Occipital lobe (tissue), 2 donors: ENCODE data around the gene ITIH4. TPM values are rescaled to one million over a fixed set of nuclear protein-coding genes. Genes with fewer than 3 reads are reported as not detected.

ENCODE experiments used
- DNase-seq: peaks from one replicate; lab custom pipeline; 2025; lab: John Stamatoyannopoulos, UW
- total RNA-seq: library from RNA; depleted of rRNA; stranded (reverse); fragments of >200 nt; gene quantifications from one replicate; pipeline ENCODE4 v1.2.3, GENCODE V29; 2014

The ITIH4 gene
- total RNA-seq, 1 donor from 2014 or later, result 2.8 TPM

DNA sequence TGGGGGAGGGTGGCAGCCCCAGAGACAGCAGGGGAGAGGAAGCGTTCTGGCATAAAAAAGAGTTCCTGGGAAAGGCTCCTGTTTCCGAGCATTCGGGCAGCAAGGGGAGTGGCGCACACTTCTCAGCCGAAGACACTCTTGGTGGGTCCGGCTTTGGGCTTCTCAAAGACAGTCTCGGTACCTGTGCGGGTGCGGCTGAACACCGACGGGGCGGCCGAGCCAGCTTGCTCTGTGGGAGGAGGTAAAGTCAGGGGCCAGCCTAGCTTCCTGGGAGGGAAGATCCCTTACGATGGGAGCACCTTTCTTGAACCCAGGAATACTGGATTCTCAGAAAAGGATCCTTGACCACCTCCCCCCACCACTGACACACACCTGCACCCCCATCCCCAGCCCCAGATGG lies 2.7 kb upstream of the ITIH4 start:
- DNase-seq, result no peak

DNA sequence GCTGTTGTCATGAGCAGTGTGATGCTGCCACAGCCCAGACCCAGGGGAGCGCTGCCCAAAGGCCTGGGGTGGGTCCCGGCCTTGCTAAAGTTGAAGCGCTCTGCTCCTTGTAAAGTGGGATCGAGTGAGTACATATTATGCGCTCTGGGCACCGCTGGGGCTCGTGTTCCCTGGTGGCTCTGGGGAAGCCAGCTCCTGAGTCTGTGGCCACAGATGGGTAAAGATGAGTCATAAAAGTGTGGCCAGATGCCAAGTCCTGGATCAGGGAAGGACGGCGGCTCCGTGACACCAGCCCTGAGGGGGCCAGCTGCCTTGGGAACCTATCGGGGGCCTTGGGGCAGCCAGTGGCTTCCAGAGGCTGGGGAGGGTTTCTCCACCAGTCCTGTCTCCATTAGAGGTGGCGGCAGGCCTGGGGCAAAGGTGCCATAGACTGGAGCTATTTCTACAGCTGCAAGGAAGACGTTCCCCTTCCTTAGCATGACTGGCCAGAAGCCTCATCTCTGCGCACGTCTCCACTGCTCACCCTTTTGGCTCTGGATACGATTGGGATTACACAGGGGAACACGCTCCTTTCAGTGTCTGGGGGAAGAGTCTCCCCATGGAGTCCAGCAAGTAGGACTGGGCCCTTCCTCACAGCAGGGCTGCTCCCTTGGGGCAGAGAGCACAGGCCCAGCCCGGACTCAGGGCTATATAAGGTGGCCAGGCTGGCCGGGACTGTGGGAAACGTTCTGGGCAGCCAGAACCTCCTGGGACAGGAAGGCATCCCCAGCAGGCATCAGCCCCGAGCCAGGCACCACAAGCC lies 1.2 kb upstream of the ITIH4 start:
- DNase-seq, result peak; percentile 28

DNA sequence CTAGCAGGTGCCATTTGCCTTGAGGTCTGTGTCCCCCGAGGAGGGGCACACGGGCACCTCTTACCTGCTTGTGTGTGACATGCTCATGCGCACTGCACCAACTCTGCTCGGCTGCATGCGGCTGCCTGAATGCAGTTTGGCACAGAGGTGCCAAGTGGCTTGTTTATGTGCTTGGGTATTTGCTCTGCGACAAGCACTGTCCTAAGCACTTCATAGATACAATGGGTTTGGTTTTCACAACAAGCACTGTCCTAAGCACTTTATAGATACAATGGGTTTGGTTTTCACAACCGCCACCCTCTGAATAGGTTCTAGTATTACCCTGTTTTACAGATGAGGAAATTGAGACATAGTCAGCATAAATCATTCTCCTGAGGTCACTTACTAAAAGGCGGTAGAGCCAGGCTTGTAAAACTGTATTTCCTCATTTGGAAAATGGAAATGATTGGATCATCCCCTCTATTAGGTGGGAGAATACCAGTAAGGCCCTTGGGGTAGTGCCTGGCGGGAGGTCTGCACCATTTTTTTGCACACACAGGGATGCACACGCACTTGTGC lies 487 bp downstream of the ITIH4 start:
- DNase-seq, result no peak

DNA sequence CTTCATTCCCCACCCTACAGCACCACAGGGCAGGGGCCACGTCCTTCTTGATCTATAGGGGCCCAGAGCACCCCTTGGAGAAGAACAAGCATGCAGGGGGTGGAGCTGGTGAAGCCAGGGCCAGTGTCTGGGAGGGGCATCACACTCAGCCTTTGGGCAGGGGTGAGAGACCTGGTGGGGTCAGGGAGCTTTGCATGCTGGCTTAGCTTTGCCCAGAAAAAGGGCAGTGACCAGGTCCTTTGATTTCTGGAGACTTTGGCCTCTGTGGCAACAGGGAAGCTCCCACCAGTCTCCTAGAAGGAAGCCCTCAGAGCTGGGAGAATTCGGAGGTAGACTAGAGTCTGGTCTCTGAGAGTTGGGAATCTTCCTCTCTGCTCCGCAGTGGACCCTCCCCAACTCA lies 990 bp downstream of the ITIH4 start:
- DNase-seq, result no peak

DNA sequence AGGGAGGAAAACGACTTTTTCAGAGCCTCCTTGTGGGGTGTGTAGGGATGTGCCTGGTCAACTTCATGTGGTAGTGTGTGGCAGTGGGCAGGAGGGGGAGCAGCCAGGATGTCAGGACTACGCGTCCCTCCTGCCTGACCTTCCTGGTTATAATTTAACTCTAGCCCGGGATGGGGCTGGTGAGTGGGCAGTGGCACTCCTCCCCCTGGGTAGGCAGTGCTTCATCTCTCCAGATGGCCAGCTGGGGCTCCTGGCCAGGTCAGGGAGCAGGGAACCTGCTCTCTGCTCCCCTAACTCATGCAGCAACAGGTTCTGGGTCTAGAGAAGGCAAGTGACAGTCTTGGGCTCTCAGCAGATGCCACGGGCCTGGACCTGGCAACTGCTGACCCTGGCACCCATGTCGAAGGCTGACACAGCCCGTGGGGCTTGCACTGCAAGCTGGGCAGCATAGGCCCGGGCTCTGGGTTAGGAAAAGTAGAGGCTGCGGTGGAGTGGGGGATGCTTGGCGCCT lies 2.6 kb downstream of the ITIH4 start:
- DNase-seq, result no peak

DNA sequence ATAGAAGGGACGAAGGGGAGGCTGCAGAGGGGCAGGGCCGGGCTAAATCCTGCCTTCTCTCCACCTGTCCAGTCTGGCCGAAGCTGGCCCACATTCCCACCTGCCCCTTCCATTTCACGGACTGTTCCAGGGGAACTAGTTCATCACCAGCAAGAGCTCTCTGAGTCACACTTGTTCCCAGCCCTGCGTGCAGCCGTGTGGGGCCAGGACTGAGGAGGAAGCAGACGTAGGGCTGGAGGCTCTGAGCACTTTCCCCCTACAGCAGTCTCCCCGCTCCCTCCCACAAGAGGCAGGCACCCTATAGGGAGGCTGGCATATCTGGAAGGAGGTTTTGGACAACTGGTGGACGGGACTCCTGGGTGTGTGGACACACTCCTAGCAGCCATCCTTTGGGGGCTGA lies 3.0 kb downstream of the ITIH4 start:
- no peak for DNase-seq

DNA sequence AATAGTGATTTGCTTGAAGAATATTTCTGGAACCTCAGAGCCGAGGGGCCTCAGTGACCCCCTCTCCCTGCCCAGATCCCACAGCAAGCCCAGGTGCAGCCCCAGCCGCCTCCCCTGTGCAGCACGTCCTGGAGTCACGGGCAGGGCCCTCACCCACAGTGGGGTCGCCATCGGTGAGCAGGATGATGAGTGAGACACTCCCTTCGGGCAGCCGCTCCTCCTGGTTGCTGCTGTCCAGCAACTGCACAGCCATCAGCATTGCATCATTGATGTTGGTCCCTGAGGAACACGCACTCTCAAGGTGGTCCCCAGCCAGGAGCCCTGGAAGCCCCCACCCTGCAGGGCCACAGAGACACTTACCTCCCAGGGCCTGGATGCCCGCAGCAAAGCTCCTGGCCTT lies 6.4 kb downstream of the ITIH4 start:
- DNase-seq, result no peak

DNA sequence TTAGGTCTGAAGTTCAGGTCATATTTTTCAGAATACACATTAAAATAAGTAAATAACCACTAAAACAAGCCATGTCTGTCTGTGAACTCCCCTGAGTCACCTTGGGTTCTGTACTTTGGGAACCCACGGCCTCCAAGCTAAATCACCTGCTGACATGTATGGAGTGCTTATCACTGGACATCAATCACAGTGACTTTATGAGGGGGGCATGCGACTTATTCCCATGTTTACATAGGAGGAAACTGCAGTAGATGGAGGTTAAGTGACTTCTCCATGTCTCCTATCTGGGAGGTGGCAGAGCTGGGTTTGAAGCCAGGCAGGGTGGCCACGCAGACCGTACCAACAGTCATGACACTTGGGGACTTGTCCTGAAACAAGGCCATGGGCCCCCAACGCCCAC lies 8.1 kb downstream of the ITIH4 start:
- DNase-seq, result no peak

DNA sequence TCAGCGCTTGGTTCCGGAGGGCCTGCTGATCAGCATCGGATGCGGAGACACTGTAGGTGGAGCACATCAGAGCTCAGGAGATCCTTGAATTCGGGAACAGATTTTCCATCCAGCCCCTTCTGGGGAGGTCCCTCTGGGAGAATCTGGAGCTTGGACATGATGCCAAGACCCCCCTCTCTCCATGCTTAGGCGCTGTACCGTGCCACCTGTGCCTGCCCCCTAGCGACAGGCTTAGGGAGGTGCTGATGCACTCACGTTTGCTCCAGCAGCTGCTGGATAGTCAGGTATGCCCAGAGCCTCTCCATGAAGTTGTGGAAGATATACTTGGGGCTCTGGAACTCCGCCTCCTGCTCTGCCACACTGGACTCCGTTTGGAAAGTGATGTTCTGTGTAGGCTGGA lies 9.7 kb downstream of the ITIH4 start:
- no peak for DNase-seq

DNA sequence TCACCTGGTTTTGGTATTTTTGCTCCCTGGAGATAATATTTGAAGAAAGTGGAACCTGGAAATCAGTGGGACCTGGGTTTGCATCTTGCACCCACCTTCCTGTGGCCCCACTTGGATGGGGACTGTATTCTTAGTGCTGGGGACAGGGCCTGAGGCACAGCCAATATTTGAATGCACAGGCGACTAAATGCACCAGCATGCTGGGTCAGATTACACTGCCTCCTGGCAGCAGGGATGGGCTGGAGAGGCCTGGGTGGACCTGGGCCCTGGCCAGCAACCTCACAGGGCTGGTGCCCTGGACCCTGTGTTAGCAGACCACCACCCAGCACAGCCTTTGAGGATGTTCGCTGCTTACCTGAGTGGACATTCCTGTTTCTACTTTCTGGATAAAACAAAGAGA lies 10.5 kb downstream of the ITIH4 start:
- no peak for DNase-seq

DNA sequence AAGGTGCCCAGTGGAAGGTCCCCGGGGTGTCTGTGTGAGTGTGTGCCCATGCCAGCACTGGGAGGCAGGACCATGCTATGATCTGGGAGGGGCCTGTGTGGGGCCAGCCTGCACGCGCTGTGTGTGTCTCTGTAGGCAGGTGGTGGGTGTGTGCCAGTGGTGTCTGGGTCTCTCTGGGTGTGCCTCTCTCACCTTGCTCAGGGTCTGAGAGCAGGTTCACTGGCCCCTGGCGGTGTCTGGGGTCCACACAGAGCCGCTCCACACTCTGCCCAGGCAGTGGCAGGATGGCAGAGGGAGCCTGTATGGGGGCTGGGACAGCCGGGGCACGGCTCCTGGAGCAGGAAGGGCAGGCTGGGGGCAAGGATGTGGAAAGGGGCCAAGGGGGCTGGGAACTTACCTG lies 12.6 kb downstream of the ITIH4 start:
- DNase-seq, result no peak

DNA sequence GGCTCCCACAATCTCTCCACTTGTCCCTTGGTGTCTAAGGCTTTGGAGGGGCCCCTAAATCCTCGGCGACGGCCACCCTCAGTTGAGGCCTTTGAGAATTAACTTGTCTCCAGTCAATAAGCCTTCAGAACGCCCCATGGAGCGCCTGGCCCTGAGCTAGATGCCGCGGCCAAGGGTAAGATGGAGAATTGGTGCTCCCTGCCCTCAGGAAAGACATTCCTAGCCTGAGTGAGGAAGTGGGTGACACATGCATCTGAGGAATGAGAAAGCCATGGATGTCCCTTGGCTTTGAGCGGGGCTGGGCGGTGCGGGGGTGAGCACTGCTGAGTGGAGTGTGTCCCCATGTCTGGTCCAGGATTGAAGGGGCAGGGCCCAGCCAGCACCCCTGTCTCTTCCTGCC lies 13.3 kb downstream of the ITIH4 start:
- no peak for DNase-seq

DNA sequence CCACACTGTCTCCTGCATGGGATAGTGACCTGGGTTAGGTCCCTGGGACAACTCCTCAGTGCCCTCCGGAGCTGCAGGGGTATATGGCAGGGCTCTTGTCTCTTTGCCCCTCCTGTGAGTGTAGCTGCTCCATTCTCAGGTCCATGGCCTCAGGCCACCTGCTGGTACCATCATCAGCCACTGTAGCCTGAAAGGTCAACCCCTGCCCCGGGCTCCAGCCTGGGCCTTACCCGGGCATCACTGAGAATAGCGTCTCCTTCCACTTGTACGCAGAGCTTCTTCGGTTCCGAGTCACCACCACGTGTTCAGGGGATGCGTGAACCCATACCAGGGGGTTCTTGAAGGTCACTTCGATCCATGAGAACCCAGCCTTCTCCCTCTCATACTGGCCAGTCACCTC lies 13.8 kb downstream of the ITIH4 start:
- no peak for DNase-seq

DNA sequence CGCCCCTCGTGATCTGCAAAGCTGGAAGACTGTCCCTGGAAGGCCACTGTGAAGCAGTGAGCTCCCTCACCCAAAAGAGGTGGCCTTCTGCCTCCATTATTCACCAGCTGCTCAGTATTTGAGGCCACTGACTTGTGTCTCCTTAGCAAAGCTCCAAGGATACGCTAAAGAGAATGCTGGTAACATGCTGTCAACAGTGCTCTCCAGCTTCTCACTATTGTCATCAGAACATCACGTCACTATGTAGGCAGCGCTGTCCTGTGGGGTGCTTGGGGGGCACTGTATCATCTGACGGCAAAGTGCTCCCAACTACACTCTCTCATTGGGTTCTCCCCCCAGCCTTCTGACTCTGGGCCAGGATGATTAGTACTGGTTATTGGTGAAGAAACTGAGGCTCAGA lies 14.3 kb downstream of the ITIH4 start:
- no peak for DNase-seq

DNA sequence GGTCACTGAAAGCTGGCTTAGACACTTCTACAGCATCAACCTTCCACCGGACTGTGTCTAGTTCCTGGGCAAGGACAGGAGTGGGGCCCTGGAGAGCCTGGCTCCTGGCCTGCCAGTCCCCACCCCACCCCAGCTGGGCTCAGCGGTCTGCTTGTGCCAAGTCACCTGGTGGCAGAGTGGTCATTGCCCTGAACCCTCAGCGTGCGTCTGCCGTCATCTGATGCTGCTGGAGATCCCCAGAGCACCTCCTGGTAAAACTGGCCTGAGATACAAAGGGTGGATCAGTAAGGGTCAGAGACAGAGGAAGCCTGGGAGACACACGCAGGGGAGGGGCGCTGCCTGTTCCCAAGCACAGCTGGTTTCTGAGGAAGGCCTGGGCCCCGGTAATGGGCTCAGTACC lies 16.7 kb downstream of the ITIH4 start:
- no peak for DNase-seq

DNA sequence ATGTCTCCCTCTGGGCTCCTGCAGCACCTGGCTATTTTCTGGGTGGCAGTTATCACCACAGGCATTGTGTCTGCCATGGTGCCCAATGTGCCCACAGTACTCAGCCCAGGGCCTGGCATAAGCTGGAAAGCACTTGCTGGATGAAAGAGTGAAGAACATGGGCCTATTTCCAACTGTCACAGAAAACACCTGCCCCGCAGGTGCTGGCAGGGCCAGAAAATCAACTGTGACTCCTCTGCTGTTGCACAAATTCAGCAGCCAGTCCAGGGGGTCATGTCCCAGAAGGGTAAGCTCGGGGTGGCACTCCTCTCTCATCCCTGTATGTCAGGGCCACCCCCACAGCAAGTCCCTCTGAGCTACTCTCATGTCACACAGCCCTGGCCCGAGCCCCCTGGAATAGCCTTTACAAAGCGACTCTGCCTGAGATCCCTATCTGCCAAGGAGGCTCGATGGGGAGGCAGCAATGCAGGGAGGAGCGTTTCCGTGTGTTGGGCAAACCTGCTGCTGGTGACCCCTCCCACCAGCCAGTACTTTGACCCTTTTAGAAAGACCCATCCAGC lies 18.9 kb downstream of the ITIH4 start:
- no peak for DNase-seq

DNA sequence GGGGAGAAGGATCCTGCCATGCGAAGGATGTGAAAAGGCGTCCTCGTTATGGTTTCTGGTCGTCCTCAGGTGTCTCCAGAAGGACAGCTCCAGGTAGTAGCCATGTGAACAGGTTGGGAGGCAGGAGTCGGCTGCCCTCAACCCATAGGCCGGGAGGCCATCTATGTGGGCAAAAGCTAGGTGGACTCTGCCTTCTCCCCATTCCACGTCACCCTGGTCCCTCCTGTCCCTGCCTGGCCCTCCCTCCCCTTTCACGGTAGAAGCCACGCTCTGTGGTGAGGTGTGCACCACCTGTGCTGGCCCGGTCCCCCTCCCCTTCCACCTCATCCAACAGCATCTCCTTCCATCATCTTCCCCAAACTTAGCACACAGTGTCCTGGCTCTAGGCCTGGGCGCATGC lies 19.5 kb downstream of the ITIH4 start:
- no peak for DNase-seq

DNA sequence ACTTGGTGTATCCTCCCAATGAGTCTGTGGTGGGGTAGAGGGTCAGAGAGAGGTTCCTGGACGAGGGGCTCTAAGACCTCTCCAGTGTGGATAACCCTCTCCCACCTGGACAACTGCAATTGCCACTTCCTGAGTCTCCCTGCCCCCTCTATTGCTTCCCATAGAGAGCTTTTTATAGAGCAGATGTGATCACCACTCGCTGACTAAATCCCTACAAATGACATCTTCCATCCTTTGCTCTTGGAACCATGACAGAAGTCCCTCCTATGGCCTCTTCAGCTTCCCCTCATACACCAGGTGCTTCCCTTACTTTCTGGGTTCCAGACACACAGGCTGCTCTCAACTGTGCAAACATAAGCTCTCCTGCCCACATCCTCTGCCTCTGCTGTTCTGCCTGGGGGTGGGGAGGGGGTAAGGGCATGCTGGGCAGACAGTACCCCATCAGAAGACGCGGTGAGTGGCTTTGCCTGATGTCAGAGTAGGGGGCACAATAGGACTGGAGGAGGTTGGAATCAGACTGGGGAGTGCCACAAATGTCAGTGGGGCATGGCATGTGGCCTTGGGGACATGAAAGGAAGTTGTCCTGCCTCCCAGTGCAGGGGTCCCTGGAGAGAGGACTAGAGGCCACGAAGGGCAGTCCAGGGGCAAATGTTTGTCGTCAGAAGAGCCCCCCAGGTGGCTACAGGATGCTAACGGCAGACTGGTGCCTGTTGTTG lies 20.7 kb downstream of the ITIH4 start:
- no peak for DNase-seq

DNA sequence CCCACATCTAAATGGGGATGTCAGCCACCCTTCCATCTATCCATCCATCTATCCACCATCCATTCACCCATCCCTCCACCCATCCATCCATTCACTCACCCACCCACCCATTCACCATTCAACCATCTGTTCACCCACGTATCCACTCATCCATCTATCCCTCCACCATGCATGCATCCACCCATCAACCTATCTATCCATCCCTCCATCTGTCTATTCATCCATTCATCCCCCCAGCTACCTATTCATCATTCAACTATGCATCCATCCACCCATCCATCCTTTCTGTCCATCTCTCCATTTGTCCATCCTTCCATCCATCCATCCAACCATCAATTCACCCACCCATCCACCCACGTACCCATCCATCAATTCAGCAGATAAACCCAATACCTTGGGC lies 21.3 kb downstream of the ITIH4 start:
- DNase-seq, result no peak

DNA sequence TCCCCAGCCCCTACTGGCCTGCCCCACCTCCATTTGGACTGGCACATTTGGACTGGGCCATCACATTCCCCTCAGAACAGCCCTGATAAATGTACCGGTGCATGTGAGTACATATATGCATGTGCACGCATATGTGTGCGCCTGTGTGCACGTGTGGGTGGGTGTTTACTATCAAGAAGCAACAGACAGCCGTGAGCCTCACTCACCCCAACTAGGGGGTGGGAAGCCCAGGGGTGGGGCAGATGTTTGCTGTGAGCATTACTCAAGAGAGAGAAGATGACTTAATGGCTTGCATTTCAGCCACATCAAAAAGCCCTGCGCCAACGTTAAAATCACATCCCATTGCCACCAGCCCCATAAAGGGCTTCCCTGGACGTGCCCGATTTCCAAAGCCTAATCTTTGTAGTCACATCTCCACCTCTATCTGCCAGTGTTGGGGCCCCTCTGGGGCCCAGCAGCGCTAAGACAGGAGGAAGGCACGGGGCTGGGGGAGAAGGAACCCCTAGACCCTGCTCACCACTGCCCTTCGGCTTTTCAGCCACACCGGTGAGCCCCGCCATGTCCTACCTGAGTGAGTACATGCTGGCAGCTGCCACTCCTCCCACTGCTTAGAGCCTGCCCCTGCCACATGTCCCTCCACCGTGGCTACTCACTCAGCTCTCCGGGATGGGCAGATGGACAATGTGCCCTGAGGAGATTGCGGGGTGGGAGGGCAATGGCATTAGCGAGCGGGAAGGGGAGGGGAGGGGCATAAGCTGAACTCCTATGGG lies 25.0 kb downstream of the ITIH4 start:
- no peak for DNase-seq

DNA sequence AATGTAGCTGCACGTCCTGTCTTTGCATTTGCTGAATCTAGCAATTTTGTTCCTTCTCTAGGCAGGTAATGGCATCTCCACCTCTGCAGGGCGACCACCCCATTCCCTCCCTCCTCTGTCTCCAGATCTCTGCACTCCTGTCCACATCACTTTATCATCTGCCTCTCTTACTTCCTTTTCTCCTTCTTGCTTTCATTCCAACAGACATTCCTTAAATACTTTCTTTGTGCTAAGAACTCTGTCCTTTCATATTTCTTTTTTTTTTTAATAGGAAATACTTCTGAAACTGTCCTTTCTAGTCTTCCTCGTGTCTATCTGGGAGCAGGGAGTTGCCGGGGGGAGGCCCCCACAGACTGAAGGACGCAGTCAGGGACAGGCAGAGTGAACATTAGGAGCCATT lies 28.6 kb downstream of the ITIH4 start:
- DNase-seq, result no peak

DNA sequence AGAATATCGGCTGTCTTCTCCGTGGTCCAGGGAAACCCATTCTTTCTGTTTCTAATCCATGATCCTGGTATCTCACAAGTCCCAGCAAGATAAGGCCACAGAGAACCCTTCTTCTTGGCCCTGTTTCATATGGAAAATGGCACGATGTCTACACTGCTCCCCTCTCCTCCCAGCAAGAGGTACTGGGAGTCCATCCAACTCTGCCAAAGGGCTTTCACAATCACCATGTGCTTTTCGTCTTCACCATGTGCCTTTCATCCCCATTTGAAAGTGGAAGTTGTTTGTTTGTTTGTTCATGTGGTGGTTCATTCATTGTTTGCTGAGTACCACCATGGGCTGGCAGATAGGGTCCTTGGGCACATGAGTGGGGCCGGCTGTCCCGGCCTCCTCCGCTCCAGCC lies 30.4 kb downstream of the ITIH4 start:
- DNase-seq, result no peak
